ENCODE data around the gene ERLEC1.

- no peak for TF ChIP-seq CTCF (IDR thresholded peaks at IDR 0.05)
- TF ChIP-seq ZFX (IDR thresholded peaks at IDR 0.05; ENCODE audit: borderline replicate concordance): no peak
Measured at GRCh38 chr2:53856272-53856671, 69.4 kb downstream of the ERLEC1 start.

Measured in 22Rv1 (cell line).